Gastrocnemius medialis (tissue), 4 donors: ENCODE measurements around the gene MAP2K7.

Experiments
- POLR2A ChIP-seq, 2 donors: fragments of 450-650 bp; IDR thresholded peaks; one replicate each; pipeline ENCODE4 v1.6.1; 2017; ENCODE audit warnings: antibody characterized with exemption in 2 of 2, mild to moderate bottlenecking in 2 of 2, moderate library complexity in 2 of 2
- TF ChIP-seq, protein P1 (sequence below), 5 experiments: fragments of 450-650 bp in 3 of 5; fragments of 200-600 bp in 2 of 5; sonication (generic) in 2 of 5; IDR thresholded peaks in 4 of 5; conservative IDR thresholded peaks in 1 of 5; 1 replicate in 4 of 5; 2 replicates in 1 of 5; pipeline ENCODE4 v1.5.1; 2016 to 2019; ENCODE audit warnings: antibody characterized with exemption in 5 of 5, mild to moderate bottlenecking in 3 of 5, moderate library complexity in 3 of 5

DNA sequence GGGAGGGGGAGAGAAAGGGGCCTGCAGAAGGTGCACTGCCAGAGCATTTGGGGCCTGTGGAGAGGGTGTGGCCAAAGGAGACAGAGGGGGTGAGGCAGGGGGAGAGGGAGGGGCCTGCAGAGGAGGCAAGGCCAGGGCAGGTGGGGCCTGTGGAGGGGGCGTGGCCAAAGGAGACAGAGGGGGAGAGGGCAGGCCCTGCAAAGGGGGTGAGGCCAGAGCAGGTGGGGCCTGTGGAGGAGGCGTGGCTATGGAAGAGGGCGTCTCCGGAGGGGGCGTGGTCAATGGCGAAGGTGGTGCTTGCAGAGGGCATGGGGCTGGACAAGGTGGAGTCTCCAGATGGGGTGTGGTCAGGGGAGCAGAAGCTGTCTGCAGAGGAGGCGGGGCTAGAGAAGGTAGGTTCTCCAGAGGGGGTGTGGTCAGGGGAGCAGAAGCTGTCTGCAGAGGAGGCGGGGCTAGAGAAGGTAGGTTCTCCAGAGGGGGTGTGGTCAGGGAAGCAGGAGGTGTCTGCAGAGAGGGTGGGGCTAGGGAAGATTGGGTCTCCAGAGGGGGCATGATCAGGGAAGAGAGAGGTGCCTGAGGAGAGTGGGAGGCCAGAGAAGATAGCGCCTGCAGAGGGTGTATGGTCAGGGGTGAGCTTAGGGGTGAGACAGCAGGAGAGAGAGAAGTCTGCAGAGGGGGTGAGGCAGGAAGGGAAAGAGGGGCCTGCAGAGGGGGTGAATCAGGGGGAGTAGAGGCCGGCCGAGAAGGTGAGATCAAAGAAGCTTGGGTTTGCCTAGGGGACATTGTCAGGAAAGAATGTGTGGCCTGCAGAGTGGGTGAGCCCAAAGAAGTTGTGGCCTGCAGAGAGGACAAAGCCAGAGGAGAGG, 32.9 kb upstream of the MAP2K7 start:
- TF ChIP-seq, protein P1, sequence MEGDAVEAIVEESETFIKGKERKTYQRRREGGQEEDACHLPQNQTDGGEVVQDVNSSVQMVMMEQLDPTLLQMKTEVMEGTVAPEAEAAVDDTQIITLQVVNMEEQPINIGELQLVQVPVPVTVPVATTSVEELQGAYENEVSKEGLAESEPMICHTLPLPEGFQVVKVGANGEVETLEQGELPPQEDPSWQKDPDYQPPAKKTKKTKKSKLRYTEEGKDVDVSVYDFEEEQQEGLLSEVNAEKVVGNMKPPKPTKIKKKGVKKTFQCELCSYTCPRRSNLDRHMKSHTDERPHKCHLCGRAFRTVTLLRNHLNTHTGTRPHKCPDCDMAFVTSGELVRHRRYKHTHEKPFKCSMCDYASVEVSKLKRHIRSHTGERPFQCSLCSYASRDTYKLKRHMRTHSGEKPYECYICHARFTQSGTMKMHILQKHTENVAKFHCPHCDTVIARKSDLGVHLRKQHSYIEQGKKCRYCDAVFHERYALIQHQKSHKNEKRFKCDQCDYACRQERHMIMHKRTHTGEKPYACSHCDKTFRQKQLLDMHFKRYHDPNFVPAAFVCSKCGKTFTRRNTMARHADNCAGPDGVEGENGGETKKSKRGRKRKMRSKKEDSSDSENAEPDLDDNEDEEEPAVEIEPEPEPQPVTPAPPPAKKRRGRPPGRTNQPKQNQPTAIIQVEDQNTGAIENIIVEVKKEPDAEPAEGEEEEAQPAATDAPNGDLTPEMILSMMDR (IDR thresholded peaks at IDR 0.05 in 4 of 5, conservative IDR thresholded peaks at IDR 0.05 in 1 of 5): no peak
- no peak for TF ChIP-seq POLR2A (IDR thresholded peaks at IDR 0.05)
